Measurements from ENCODE around the gene DNM2.
"Not testable (repeated sequence)": the region's sequence is repeated elsewhere in the genome, so short reads cannot be mapped to it uniquely, and the experiment has no call there.

Gene DNM2

DNA sequence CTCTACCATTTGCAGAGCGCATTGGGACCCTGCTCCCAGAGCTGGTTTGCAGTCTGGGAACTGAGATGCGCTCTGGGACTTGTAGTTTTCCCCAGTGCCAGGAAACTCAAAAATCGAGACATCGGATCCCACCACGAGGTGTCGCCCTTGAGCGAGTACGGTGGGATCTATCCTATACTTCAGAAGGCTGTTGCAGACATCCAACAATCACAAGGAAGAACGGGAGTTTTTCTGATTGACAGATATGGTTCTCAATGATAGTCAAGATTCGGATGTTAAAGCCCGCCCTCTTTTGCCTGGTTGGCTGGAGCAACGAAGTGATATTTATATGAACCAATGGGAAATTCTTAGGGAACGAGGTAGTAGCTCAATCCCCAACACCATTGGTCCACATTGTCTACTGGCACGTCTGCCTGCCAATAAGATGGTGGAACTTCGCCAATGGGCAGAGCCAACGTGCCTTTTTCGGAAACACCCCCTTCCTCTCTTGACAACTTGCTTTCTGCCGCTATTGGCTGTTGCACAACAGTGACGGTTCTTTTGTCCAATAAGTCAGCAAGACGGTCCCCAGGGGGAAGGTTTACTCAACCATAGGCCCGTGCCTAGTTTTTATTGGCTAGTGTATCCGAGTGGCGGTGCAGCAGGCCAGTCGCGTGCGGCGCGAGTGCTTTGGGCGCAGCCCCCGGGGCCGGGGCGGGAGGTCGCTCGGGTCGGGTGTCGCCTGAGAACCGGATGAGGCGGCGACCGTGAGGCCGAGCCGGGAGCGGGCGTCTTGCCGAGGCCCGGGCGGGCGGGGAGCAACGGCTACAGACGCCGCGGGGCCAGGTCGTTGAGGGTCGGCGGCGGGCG is at the start of gene DNM2:
Gene DNM2 (plus strand): TSS at position 724 of the 849 bp plus-strand sequence. CDS start 164 bp downstream, outside the sequence.
- DNase-seq, result peak; percentile 100

DNA sequence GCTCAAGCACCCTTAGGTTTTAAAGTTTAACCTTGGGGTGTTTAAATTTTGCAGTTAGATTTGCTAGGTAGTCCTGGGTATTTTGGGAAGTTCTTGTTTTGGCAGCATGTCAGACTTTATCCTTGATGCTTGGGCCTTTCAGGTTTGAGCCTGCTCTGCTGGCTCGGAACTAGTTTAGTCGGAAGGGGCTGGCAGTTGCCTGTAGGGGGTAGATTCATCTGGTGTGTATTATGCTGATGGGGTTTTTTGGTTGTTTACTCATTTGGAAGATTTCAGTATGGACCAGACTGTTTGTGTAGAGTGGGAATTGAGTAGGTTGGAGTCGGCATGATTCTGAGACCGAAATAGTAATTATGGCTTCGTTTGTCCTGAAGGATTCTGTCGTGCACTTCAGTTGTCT is 48.6 kb upstream of the DNM2 start:
- DNase-seq, result no peak

DNA sequence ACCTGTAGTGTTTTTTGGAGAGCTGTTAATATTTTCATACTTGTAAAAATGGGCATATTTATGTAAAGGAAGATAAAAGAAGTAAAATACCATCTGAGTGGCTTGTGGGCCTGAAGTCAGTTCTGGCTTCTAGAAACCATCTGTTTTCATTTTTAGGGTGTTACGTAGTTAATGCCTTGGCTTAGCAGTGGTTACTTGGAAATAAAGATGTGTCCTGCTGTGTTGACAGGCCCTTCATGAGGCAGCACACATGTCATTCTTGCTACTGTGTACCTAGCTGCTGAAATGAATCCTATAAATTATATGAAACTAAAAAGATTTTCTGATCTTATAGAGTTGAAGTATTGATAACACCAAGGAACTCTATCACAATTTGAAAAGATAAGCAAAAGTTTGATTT is 47.7 kb upstream of the DNM2 start:
- no peak for DNase-seq

DNA sequence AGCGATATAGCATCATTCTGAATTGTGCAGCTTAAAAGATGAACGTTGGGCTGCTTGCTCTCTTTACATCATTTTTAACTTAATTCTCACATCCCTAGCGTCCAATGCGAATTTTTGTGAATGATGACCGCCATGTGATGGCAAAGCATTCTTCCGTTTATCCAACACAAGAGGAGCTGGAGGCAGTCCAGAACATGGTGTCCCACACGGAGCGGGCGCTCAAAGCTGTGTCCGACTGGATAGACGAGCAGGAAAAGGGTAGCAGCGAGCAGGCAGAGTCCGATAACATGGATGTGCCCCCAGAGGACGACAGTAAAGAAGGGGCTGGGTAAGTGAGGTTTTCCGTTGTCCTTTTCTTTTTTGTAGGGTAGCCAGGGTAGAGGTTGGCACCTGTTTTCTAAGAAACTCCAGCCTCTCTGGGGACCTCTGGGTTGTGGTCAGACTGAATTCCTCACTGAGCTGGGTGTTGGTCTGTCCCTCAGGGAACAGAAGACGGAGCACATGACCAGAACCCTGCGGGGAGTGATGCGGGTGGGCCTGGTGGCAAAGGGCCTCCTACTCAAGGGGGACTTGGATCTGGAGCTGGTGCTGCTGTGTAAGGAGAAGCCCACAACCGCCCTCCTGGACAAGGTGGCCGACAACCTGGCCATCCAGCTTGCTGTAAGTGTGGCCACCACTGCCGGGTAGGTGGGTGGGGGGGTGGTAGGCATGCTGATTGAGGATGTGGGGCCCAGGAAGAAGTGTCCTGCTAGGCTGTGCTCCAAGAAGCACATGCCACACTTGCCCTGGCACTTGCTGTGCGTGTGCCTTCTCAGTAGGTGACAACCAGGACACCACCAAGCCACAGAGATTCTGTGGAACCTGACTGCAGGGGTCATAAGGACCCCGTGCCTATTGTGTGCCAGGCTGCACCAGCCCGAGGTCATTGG is 46.7 kb upstream of the DNM2 start:
- no peak for DNase-seq

DNA sequence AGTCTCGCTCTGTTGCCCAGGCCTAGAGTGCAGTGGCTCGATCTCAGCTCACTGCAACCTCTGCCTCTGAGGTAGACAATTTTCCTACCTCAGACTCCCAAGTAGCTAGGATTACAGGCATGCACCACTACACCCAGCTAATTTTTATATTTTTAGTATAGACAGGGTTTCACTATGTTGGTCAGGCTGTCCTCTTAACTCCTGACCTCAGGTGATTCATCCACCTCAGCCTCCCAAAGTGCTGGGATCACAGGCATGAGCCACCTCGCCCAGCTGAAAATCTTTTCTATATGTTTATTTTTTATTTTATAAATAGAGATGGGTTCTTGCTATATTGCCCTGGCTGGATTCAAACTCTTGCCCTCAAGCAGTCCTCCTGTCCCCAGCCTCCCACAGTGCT is 46.0 kb upstream of the DNM2 start:
- DNase-seq, result not testable (repeated sequence)

DNA sequence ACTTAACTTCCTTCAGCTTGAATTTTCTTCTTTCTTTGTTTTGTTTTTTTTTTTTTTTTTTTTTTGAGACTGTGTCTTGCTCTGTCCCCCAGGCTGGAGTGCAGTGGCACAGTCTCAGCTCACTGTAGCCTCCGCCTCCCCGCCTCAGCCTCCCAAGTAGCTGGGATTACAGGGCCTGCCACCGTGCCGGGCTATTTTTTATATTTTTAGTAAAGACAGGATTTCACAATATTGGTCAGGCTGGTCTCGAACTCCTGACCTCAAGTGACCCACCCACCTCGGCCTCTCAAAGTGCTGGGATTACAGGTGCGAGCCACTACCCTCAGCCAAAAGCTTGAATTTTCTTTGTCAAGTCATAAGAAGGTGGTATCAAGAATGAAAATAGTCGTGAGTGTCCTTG is 42.7 kb upstream of the DNM2 start:
- DNase-seq, result not testable (repeated sequence)

DNA sequence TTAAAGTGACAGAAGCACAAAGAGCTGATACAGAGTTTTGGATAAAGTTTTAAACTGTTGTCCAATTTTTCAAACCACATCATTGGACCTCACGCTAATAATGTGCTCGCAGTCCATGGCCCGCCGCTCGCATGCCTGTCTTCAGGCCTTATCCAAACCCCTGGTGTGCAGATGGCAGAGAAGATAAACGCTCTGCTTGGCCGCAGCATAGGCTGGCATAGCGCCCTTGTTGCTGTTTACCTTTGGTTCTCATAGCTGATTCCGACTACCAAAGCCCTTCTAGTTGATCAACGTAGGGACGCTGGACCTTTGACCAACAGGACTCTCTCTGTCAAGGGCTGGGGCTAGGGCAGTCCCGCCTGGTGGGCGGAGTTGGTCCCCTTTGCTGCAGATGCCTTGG is 40.1 kb upstream of the DNM2 start:
- DNase-seq, result no peak

DNA sequence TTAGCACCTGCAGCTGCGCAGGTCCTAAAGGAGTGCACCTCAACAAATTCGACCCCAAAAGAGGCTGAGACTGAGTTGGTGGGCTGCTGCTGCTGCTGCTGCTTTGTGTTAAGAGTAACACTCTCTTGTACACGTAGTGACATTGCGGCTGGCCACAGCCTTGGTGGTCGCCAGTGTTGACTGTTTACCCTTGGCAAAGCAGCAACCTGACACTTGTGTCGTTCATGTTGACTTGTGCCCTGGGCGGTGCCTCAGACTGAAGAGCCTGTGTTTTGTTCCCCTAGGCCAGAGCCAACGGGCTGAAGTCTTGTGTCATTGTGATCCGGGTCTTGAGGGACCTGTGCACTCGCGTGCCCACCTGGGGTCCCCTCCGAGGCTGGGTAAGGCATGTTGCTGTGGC is 39.1 kb upstream of the DNM2 start:
- DNase-seq, result no peak

DNA sequence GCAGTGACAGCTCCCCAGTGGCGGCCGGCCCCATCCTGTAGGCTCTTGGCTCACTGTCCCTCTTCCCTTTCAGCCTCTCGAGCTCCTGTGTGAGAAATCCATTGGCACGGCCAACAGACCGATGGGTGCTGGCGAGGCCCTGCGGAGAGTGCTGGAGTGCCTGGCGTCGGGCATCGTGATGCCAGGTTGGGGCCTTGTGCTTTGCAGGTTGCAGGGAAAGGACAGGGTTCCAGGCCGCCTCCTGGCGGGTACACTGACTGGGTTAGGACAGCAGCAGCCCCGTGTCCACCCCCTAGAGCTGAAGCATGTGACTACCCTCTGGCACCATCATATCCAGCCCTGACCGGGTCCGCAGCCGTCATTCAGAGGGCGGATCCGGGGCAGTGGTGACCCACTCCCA is 38.1 kb upstream of the DNM2 start:
- no peak for DNase-seq

DNA sequence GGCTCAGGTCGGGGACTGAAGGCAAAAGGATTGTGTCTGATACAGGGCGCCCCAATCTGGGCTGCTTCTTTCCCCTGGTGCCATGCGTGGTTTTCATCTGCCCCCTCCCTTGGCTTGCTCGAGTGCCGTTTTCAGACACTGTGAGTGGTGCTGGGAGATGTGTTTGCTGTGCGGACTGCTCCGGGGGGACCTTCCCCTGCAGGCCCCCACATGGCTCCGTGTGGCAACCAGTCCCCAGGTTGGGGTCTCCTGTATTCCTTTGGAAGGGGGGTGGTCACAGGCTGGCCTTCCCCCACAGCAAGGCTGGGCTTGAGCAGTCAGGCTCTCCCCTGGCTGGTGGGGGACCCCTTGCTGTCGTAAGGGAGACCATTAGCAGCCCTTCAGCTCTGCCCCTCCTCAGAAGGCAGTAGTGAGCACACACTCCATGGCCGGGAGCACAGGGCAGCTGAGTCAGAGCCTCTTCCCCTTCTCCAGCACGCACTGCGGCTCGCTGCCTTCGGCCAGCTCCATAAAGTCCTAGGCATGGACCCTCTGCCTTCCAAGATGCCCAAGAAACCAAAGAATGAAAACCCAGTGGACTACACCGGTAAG is 37.2 kb upstream of the DNM2 start:
- no peak for DNase-seq

DNA sequence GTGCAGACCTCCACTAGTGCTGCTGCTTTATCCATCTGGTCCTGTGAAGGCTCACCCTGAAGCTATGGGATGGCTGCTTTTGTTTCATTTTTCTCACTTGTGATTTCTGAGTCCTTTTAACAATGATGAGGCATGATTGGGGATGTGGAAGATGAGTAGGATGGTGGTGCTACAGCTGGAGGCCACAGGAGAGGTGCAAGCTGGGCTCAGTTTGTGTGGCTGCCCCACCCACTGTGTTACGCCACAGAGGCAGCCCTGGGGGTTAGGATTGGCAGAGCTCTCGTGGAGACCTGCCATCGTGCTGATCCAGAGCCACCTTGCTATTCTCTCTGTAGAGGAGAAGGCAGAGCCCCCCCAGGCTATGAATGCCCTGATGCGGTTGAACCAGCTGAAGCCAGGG is 36.2 kb upstream of the DNM2 start:
- no peak for DNase-seq

DNA sequence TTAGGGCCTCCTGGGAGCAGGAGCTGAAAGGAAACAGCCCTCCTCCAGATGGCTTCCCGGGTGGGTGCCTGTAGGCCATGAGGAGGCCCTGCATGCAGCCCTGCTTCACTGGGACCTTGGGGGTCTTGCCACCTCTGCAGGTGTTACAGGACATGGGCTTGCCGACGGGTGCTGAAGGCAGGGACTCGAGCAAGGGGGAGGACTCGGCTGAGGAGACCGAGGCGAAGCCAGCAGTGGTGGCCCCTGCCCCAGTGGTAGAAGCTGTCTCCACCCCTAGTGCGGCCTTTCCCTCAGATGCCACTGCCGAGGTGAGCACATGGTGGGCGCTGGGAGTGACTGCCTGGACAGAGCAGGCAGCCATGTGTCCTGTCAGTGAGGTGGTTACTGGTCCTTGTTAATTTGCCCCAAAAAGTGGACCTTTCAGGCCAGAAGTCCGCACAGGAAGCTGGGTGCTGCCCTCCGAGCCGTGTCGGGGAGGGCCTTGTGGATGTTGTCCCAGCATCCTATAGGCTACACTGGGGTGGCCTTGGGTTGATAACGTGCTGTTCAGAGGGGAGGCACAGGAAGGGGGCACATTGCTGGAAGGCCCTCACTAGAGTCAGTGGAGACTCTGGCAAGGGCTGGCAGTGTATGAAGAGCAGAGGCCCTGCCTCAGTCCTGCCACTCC is 35.3 kb upstream of the DNM2 start:
- DNase-seq, result no peak

DNA sequence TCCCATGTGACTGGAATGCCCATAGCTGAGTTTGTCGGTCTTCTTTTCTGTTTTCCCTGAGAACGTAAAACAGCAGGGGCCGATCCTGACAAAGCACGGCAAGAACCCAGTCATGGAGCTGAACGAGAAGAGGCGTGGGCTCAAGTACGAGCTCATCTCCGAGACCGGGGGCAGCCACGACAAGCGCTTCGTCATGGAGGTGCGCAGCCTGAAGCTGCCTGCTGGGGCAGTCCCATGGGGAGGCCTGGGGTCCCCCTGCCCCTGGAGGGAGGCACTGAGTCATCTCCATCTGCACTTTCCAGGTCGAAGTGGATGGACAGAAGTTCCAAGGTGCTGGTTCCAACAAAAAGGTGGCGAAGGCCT is 34.8 kb upstream of the DNM2 start:
- no peak for DNase-seq

DNA sequence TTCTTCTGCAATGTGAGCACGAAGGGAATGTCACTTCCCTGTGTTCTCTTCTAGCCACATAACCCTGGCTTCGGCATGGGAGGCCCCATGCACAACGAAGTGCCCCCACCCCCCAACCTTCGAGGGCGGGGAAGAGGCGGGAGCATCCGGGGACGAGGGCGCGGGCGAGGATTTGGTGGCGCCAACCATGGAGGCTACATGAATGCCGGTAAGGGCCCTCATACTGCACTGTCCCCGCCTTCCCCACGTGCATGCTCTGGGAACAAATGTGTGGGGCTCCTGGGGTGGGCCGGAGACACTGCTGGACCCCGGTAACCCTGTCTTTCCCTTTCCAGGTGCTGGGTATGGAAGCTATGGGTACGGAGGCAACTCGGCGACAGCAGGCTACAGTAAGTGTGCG is 34.3 kb upstream of the DNM2 start:
- no peak for DNase-seq

DNA sequence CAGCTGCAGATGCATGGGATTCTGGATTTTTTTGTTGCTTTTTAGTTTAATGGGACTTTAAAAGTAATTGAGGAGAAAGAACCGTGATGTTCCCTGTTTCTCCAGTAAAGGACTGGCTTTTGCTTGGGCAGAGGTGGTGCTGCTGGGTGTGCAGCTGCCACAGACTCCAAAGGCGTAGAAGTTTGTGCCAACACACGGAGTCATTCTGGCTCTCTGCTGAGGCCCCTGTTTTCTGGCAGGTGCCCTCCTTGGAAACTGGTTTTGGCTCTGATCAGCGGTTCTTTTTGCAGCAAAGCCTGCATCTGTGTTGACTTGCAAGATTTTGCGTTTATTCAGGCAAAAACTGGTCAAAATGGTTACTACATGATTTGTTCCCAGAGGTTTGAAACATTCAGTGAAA is 32.7 kb upstream of the DNM2 start:
- no peak for DNase-seq

DNA sequence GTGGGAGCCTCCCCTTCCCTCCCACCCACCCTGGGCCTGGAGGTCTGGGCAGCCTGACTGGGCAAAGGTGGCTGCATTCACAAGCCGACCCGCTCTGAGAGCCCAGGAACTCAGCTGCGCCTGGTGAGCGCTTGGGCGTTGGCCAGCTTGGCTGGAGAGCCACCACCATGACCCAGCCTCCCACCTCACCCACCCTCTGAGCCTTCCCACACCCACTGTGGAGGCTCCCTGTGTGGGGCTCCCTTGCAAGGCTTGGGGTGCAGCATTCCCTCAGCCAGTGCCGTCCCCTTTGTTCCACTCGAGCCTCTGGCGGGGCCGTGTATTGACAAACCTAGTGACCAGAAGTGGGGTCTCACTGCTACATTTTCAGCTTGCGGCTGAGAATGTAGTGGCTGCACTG is 31.7 kb upstream of the DNM2 start:
- DNase-seq, result no peak

DNA sequence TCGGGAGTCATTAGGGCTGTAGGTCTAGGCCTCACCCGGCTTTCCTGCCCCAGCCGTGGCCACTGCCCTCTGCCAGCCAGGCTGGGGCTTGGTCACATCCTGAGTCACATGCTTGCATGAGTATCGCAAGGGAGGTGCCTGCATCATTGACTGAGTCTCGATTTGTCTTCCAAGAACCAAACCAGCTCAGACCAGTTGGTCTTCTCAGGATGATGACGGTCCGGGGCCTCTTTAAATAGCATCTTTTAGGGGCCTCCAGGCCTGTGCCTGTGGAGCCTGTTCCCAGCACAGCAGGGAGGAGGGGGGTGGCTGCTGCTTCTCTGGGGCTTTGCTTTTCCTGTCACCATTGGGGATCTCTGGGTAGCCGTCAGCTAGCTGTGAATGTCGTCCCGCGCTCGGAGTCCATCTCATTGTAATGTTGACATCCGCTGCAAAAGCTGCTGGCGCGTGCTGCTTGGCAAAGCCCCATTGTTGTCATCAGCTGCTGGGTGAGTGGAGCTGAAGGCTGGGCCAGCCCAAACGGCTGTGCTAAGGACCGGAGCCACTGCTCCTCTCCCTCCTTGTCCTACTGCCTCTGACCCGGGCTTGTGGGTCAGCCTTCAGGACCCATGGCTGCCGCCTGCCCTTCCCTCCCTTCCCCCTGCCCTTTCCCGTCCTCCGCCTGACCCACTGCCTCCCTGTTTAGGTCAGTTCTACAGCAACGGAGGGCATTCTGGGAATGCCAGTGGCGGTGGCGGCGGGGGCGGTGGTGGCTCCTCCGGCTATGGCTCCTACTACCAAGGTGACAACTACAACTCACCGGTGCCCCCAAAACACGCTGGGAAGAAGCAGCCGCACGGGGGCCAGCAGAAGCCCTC is 31.0 kb upstream of the DNM2 start:
- no peak for DNase-seq

DNA sequence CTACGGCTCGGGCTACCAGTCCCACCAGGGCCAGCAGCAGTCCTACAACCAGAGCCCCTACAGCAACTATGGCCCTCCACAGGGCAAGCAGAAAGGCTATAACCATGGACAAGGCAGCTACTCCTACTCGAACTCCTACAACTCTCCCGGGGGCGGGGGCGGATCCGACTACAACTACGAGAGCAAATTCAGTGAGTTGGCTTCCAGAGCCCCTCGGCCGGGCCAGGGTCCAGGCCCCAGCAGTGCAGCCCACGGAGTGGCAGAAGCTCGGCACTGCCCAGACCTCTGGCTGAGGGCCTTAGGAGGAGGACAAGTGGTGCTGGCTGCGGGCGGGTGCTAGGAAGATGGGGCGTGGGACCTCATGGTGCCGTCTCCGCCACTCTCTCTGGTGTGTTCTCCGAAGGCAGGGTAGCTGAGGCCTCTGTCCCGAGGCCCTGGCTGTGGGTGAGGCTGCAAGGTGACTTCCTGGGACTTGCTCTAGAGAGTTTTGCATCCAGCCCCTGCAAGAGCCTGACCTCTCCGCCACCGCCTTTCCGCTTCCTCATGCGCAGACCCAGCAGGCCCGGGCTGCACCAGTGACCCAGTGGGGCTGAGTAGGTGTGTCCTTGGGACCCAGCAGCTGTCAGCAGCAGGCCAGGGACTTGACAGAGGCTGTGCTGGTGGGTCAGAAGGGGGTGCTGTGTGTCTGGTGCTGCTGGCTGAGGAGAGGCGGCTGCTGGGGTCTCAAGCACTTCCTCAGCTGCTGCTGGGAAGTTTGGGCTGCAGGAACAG is 30.2 kb upstream of the DNM2 start:
- DNase-seq, result no peak

DNA sequence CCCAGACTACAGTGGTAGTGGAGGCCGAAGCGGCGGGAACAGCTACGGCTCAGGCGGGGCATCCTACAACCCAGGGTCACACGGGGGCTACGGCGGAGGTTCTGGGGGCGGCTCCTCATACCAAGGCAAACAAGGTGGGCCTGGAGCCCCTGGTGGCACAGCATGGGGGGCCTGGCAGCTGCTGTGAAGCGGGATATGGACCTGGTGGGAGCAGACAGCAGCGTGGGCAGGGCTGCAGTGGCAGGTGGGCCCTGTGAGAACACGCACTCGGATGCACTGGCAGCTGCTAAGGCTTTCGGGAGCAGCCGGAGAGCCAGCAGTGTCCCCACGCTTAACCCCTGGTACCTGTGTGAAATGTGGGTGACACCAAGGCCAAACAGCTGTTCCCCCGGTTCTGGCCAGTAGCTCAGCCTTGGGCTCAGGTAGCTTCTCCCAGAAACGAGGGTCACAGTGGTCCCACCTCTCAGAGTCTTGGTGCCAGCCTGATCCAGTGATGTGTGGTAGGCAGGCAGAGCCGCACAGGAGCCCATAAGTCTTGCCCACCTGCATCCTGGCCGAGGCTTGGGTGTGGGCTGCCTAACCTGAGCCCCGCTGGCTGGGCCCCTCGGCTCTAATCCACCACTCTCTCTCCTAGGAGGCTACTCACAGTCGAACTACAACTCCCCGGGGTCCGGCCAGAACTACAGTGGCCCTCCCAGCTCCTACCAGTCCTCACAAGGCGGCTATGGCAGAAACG is 29.2 kb upstream of the DNM2 start:
- DNase-seq, result no peak

DNA sequence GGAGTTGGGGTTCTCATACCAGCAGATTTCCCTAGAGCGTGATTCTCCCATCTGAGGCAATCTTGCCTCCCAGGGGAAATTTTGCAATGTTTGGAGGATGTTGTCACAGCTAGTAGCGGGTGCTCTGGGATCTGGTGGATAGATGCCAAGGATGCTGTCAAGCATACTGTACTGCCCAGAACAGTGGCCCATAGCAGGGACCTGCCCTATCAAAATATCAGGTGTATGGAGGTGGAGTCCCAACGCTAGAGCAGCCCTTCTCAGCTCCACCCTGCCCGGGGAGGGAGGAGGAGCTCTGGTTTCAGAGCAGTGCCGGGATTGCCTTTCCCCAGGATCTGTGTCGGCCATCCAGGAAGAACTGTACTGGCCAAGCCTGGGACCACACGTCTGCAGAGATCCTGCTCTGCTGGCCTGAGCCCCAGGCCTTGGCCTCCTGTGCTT is 27.5 kb upstream of the DNM2 start:
- DNase-seq, result no peak
